H1 (cell line): ENCODE measurements around the gene LHPP. TPM values are rescaled to one million over a fixed set of nuclear protein-coding genes. Genes with fewer than 3 reads are reported as not detected.

ENCODE experiments used
- CTCF ChIA-PET: fragments of 300-600 bp; sonication (Branson Sonifier 250); formaldehyde crosslinking; loops from one replicate; lab custom pipeline; 2021; ENCODE audit not compliant: partially characterized antibody; lab: Charles Lee
- POLR2A ChIA-PET: fragments of 300-600 bp; sonication (Branson Sonifier 250); formaldehyde crosslinking; loops from one replicate; lab custom pipeline; 2021; ENCODE audit warnings: inconsistent platforms; ENCODE audit not compliant: partially characterized antibody; lab: Charles Lee
- DNase-seq, 2 experiments: peaks; one replicate each; pipeline versions ENCODE4 v3.0.0 to v3.0.0-alpha.2; 2010 to 2022; ENCODE audit warnings: low spot score in 2 of 2, low read depth in 1 of 2, mixed read lengths in 1 of 2
- FAIRE-seq: peaks from 2 replicates; lab custom pipeline; 2011; peaks lifted over from hg19 to GRCh38; lab: Jason Lieb, UNC
- H2AFZ ChIP-seq: 2 replicates; pipeline ENCODE4 v1.8.1; 2012; ENCODE audit warnings: low read length, inconsistent platforms
- H2AK5ac ChIP-seq: 2 replicates; pipeline ENCODE4 v1.6.1; 2013; ENCODE audit warnings: low read depth, low read length
- H2BK120ac ChIP-seq: replicated peaks from 2 replicates; pipeline ENCODE3; 2013; ENCODE audit warnings: low read depth, low read length, inconsistent platforms
- H2BK12ac ChIP-seq: 2 replicates; pipeline ENCODE4 v1.6.1; 2013; ENCODE audit warnings: low read depth, low read length
- H2BK15ac ChIP-seq: 2 replicates; pipeline ENCODE4 v1.6.1; 2013; ENCODE audit warnings: low read length
- H2BK20ac ChIP-seq: 2 replicates; pipeline ENCODE4 v1.6.1; 2013; ENCODE audit warnings: low read length
- H2BK5ac ChIP-seq: 2 replicates; pipeline ENCODE4 v1.6.1; 2013; ENCODE audit warnings: low read depth, low read length
- H3K14ac ChIP-seq: 2 replicates; pipeline ENCODE4 v1.6.1; 2013; ENCODE audit warnings: inconsistent platforms; ENCODE audit not compliant: insufficient read length
- H3K18ac ChIP-seq: 2 replicates; pipeline ENCODE4 v1.6.1; 2013; ENCODE audit warnings: low read length; ENCODE audit errors: extremely low read depth
- H3K23ac ChIP-seq: 2 replicates; pipeline ENCODE4 v1.6.1; 2013; ENCODE audit warnings: inconsistent platforms; ENCODE audit not compliant: insufficient read length
- H3K23me2 ChIP-seq: 2 replicates; pipeline ENCODE4 v1.6.1; 2013; ENCODE audit warnings: low read depth, low read length
- H3K27ac ChIP-seq: 2 replicates; pipeline ENCODE4 v1.6.1; 2011; ENCODE audit warnings: low read depth, low read length, inconsistent platforms
- H3K27me3 ChIP-seq, 4 experiments: replicated peaks in 1 of 4; 1 replicate in 1 of 4; 2 replicates in 3 of 4; pipeline versions ENCODE4 v1.6.1 to v1.8.1; 2011 to 2013; ENCODE audit warnings: low read length in 3 of 4, mild to moderate bottlenecking in 3 of 4, inconsistent platforms in 2 of 4, mixed read lengths in 2 of 4, moderate library complexity in 1 of 4; ENCODE audit not compliant: control insufficient read depth in 3 of 4, insufficient read depth in 3 of 4; ENCODE audit errors: extremely low read depth in 1 of 4
- H3K36me3 ChIP-seq, 4 experiments: 2 replicates each; pipeline versions ENCODE4 v1.6.1 to v1.8.1; 2011 to 2013; ENCODE audit warnings: mild to moderate bottlenecking in 4 of 4, low read length in 3 of 4, moderate library complexity in 2 of 4, control low read depth in 1 of 4, inconsistent platforms in 1 of 4; ENCODE audit not compliant: insufficient read depth in 4 of 4, control insufficient read depth in 2 of 4
- H3K4ac ChIP-seq: replicated peaks from 2 replicates; pipeline ENCODE3; 2013; ENCODE audit warnings: low read length, low read depth, mixed read lengths, inconsistent platforms; ENCODE audit not compliant: insufficient read length
- H3K4me1 ChIP-seq, 4 experiments: replicated peaks in 1 of 4; 1 replicate in 1 of 4; 2 replicates in 3 of 4; pipeline versions ENCODE4 v1.6.1 to v1.8.1; 2011 to 2013; ENCODE audit warnings: low read length in 3 of 4, inconsistent platforms in 2 of 4, mixed read lengths in 1 of 4; ENCODE audit not compliant: insufficient read depth in 4 of 4, control insufficient read depth in 3 of 4
- H3K4me2 ChIP-seq, 2 experiments: 2 replicates each; pipeline versions ENCODE4 v1.6.1 to v1.8.1; 2011 to 2013; ENCODE audit warnings: low read depth in 2 of 2, low read length in 2 of 2, control low read depth in 1 of 2, inconsistent platforms in 1 of 2, mild to moderate bottlenecking in 1 of 2; ENCODE audit not compliant: insufficient read depth in 1 of 2
- H3K4me3 ChIP-seq, 4 experiments: fragments of 200-600, 300-600 bp in 1 of 4; sonication (generic), shearing (Covaris generic), sonication (Bioruptor Twin) in 1 of 4; 2 replicates each; pipeline versions ENCODE4 v1.5.1 to v1.8.1; 2011 to 2016; ENCODE audit warnings: low read length in 4 of 4, low read depth in 3 of 4, control low read depth in 2 of 4, inconsistent platforms in 2 of 4, mild to moderate bottlenecking in 2 of 4, mixed read lengths in 1 of 4, moderate library complexity in 1 of 4; ENCODE audit not compliant: insufficient read depth in 2 of 4; ENCODE audit errors: extremely low read depth in 1 of 4
- H3K56ac ChIP-seq: replicated peaks from 2 replicates; pipeline ENCODE3; 2013; ENCODE audit warnings: low read depth, mild to moderate bottlenecking, mixed read lengths, low read length, inconsistent platforms; ENCODE audit not compliant: insufficient read length
- H3K79me1 ChIP-seq: 2 replicates; pipeline ENCODE4 v1.6.1; 2013; ENCODE audit warnings: low read depth, low read length, control low read depth
- H3K79me2 ChIP-seq, 2 experiments: 2 replicates each; pipeline versions ENCODE4 v1.6.1 to v1.8.1; 2012 to 2013; ENCODE audit warnings: low read length in 2 of 2, mild to moderate bottlenecking in 2 of 2, inconsistent platforms in 1 of 2; ENCODE audit not compliant: insufficient read depth in 2 of 2, control insufficient read depth in 1 of 2
- H3K9ac ChIP-seq, 4 experiments: replicated peaks in 1 of 4; 1 replicate in 1 of 4; 2 replicates in 3 of 4; pipeline versions ENCODE4 v1.6.1 to v1.8.1; 2011 to 2013; ENCODE audit warnings: low read depth in 3 of 4, low read length in 3 of 4, control low read depth in 2 of 4, mild to moderate bottlenecking in 2 of 4, moderate library complexity in 2 of 4, inconsistent platforms in 1 of 4; ENCODE audit errors: extremely low read depth in 1 of 4
- H3K9me3 ChIP-seq, 2 experiments: 2 replicates each; pipeline versions ENCODE4 v1.6.1 to v1.8.1; 2012 to 2013; ENCODE audit warnings: mild to moderate bottlenecking in 2 of 2, moderate library complexity in 2 of 2, control low read depth in 1 of 2, inconsistent platforms in 1 of 2, low read depth in 1 of 2, low read length in 1 of 2, mixed read lengths in 1 of 2; ENCODE audit not compliant: insufficient read depth in 2 of 2
- H4K20me1 ChIP-seq, 2 experiments: replicated peaks in 1 of 2; 2 replicates each; pipeline versions ENCODE3 to v1.8.1; 2011 to 2013; ENCODE audit warnings: inconsistent platforms in 2 of 2, low read length in 2 of 2, mild to moderate bottlenecking in 1 of 2; ENCODE audit not compliant: insufficient read depth in 2 of 2, control insufficient read depth in 1 of 2
- H4K5ac ChIP-seq: 2 replicates; pipeline ENCODE4 v1.6.1; 2013; ENCODE audit warnings: low read length, low read depth, mixed read lengths, inconsistent platforms; ENCODE audit not compliant: insufficient read length
- H4K8ac ChIP-seq: 2 replicates; pipeline ENCODE4 v1.8.0; 2013; ENCODE audit warnings: mild to moderate bottlenecking, moderate library complexity, low read length, inconsistent platforms; ENCODE audit not compliant: insufficient read depth; ENCODE audit errors: extremely low read depth
- H4K91ac ChIP-seq: replicated peaks from 2 replicates; pipeline ENCODE3; 2013; ENCODE audit warnings: low read length, mixed read lengths, inconsistent platforms; ENCODE audit not compliant: insufficient read length
- CTBP2 ChIP-seq: IDR thresholded peaks from 2 replicates; pipeline ENCODE4 v1.7.0; 2011; ENCODE audit warnings: borderline replicate concordance, mild to moderate bottlenecking, moderate library complexity, mixed read lengths, low read length; ENCODE audit not compliant: insufficient read depth, insufficient read length
- EGR1 ChIP-seq: IDR thresholded peaks from 2 replicates; pipeline ENCODE4 v1.6.1; 2011; ENCODE audit warnings: low read depth, low read length, borderline replicate concordance
- EP300 ChIP-seq, 2 experiments: IDR thresholded peaks; 1 replicate in 1 of 2; 2 replicates in 1 of 2; pipeline ENCODE4 v1.6.1; 2011 to 2012; ENCODE audit warnings: low read depth in 2 of 2, low read length in 2 of 2, mild to moderate bottlenecking in 2 of 2, borderline replicate concordance in 1 of 2, inconsistent platforms in 1 of 2, moderate library complexity in 1 of 2
- HDAC6 ChIP-seq: IDR thresholded peaks from one replicate; pipeline ENCODE4 v1.7.1; 2012; ENCODE audit warnings: low read depth, mild to moderate bottlenecking, inconsistent platforms, low read length, moderate library complexity
- KDM4A ChIP-seq: IDR thresholded peaks from one replicate; pipeline ENCODE4 v1.7.1; 2012; ENCODE audit warnings: low read depth, mild to moderate bottlenecking, moderate library complexity, low read length, inconsistent platforms; ENCODE audit not compliant: severe bottlenecking
- SP4 ChIP-seq: IDR thresholded peaks from 2 replicates; pipeline ENCODE4 v1.6.1; 2012; ENCODE audit warnings: low read length, inconsistent platforms
- YY1 ChIP-seq: IDR thresholded peaks from 2 replicates; pipeline ENCODE4 v1.6.1; 2011; ENCODE audit warnings: low read depth, mild to moderate bottlenecking, low read length
- WGBS, 2 experiments: shearing (Covaris generic) in 1 of 2; methylation state at CpG; one replicate each; pipeline versions ENCODE4 v1.1.6 to v1.1.7; 2013 to 2015; ENCODE audit warnings: low lambda C conversion rate in 2 of 2, mixed read lengths in 2 of 2, inconsistent platforms in 1 of 2, low coverage in 1 of 2, missing lambda C conversion rate in 1 of 2; ENCODE audit not compliant: insufficient replicate concordance in 2 of 2, insufficient coverage in 1 of 2, insufficient read length in 1 of 2; ENCODE audit errors: extremely low coverage in 1 of 2, missing lambda C conversion rate in 1 of 2; 5-methylcytosine and 5-hydroxymethylcytosine counted together
- polyA plus RNA-seq, 7 experiments: library from polyadenylated mRNA; depleted of rRNA in 3 of 7; stranded (reverse) in 5 of 7; unstranded in 2 of 7; fragments of >200 nt in 5 of 7; fragments of 200-250 nt in 2 of 7; gene quantifications; 1 replicate in 5 of 7; 2 replicates in 1 of 7; 4 replicates in 1 of 7; pipeline versions ENCODE4 v1.2.1 to v1.2.3, GENCODE V29; 2011 to 2013; ENCODE audit warnings: missing spikeins in 2 of 7, mixed read lengths in 2 of 7
- total RNA-seq: library from RNA; stranded (reverse); fragmentation: NEBNext Ultra II Directional; extraction: Animal tissue kit (Norgen Biotek cat#: 25700); gene quantifications from 2 replicates; pipeline ENCODE4 v1.2.1, GENCODE V29; 2021
- TF ChIP-seq, protein P1 (sequence below): IDR thresholded peaks from 2 replicates; pipeline ENCODE4 v1.6.1; 2011; ENCODE audit warnings: low read length, improper control_type of control experiment

Gene LHPP
- total and polyA plus RNA-seq, 2 of the 8 experiments (the other 6 are each of a cell fraction or from before 2014, with no cell fraction given): 26.0 to 45.0 TPM

DNA sequence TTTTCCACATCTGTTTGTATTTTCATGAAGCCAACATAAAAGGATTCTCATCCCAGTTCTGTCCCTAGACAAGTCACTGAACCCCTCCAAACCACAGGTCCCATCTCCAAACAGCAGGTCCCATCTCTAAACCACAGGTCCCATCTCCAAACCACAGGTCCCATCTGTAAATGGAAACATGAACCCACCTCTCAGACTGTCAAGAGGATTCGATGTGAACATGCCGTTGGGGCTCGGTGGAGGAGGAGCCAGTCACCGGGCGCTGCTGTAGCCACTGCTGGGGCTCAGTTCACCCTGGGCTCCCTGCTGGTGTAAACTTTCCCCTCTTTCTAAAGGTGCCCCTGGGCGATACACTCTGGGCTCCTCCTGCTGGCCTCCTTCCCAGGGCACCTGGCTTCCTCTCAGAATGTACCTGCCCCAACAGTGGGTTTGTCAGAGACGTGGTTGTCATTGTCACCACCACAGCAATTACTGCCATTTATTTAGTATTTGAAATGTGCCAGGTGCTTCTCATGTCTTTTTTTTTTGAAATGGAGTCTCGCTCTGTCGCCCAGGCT, 13.0 kb downstream of the LHPP start:
- Histone ChIP-seq H3K56ac (no peak overlapping the region), H3K27ac (no peak overlapping the region), H2BK5ac (no peak overlapping the region), H3K9me3 (no peaks in the 10 kb centered on the region), H3K14ac (no peak overlapping the region), H3K23me2 (0 out of 2 replicates have a peak, but pooled peaks cover 2% of the 10 kb centered on the region), H4K91ac (no peak overlapping the region), H3K27me3 (no peaks in the 10 kb centered on the region), H4K5ac (no peak overlapping the region), H2BK20ac (0 out of 2 replicates have a peak overlapping the region, but pooled peaks have one; percentile 48), H4K8ac (no peak overlapping the region), H3K18ac (no peak overlapping the region; the same call in 1 of the 2 replicates), H2AFZ (no peak overlapping the region), H3K9ac (no peak overlapping the region), H3K79me2 (no peaks in the 10 kb centered on the region)
- no peak for DNase-seq
- FAIRE-seq: no peak
- no peak for TF ChIP-seq SP4
- no peak for TF ChIP-seq EGR1
- TF ChIP-seq EP300 (IDR thresholded peaks at IDR 0.05; ENCODE audit: borderline replicate concordance in 1 of 2, low read depth in 2 of 2, low read length in 2 of 2): no peak
- TF ChIP-seq HDAC6: no peak
- TF ChIP-seq CTBP2: no peak
- TF ChIP-seq, protein P1, sequence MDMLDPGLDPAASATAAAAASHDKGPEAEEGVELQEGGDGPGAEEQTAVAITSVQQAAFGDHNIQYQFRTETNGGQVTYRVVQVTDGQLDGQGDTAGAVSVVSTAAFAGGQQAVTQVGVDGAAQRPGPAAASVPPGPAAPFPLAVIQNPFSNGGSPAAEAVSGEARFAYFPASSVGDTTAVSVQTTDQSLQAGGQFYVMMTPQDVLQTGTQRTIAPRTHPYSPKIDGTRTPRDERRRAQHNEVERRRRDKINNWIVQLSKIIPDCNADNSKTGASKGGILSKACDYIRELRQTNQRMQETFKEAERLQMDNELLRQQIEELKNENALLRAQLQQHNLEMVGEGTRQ: no peak
- no peak for TF ChIP-seq KDM4A
- TF ChIP-seq YY1: no peak
- TF ChIP-seq, all 59 proteins: peak for 0
- H3K36me3 ChIP-seq: 0 out of 8 replicates have a peak, but pooled peaks cover 0 to 3% (median 0%) of the 10 kb centered on the region in 4 experiments
- H3K4me3 ChIP-seq: no peak overlapping the region
- peaks cover 13 to 31% (median 23%) of the 10 kb centered on the region in 4 experiments for H3K4me1 ChIP-seq
- H2BK120ac ChIP-seq: no peak overlapping the region
- H3K23ac ChIP-seq: no peak overlapping the region
- no peak overlapping the region for H3K4me2 ChIP-seq
- H3K79me1 ChIP-seq: peaks cover 3% of the 10 kb centered on the region; the same call in 1 of the 2 replicates
- no peak overlapping the region for H3K4ac ChIP-seq
- H2BK12ac ChIP-seq: no peak overlapping the region
- WGBS, 2 experiments: 78% methylated on average over 9 of the region's 9 CpGs; no CpG with 5 or more reads in 1 of the 2 experiments
- CTCF ChIA-PET: interaction anchor here (0.6 to 2.4 kb wide), 2 partner anchors 56 to 349 kb away, joined by 3 to 9 read pairs; no protein-coding TSS in a partner anchor
- POLR2A ChIA-PET: interaction anchor here (0.8 to 2.0 kb wide), 4 partner anchors 10 to 56 kb away, joined by 3 to 8 read pairs (median 4); partner anchors contain the start of gene OAT
- peak overlapping the region; percentile 61; the same call in 1 of the 2 replicates for H2AK5ac ChIP-seq
- H2BK15ac ChIP-seq: peak overlapping the region; percentile 75; the same call in 1 of the 2 replicates
- no peaks in the 10 kb centered on the region for H4K20me1 ChIP-seq
